Measurements from ENCODE around the gene IGF1R.

- TF ChIP-seq, protein P1, sequence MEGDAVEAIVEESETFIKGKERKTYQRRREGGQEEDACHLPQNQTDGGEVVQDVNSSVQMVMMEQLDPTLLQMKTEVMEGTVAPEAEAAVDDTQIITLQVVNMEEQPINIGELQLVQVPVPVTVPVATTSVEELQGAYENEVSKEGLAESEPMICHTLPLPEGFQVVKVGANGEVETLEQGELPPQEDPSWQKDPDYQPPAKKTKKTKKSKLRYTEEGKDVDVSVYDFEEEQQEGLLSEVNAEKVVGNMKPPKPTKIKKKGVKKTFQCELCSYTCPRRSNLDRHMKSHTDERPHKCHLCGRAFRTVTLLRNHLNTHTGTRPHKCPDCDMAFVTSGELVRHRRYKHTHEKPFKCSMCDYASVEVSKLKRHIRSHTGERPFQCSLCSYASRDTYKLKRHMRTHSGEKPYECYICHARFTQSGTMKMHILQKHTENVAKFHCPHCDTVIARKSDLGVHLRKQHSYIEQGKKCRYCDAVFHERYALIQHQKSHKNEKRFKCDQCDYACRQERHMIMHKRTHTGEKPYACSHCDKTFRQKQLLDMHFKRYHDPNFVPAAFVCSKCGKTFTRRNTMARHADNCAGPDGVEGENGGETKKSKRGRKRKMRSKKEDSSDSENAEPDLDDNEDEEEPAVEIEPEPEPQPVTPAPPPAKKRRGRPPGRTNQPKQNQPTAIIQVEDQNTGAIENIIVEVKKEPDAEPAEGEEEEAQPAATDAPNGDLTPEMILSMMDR (conservative IDR thresholded peaks at IDR 0.05 in 1 of 2, IDR thresholded peaks at IDR 0.05 in 1 of 2; ENCODE audit: extremely low read depth in 1 of 2, insufficient read depth in 1 of 2, low read depth in 1 of 2, low read length in 2 of 2) = no peak
- TF ChIP-seq EZH2 (IDR thresholded peaks at IDR 0.05; ENCODE audit: borderline replicate concordance, low read length) = no peak
Measured at GRCh38 chr15:99006146-99006545, 357.8 kb downstream of the IGF1R start.

Data from mammary epithelial cell (primary cell).